ENCODE results near the gene RASSF1. TPM values are rescaled to one million over a fixed set of nuclear protein-coding genes. Genes with fewer than 3 reads are reported as not detected.

RASSF1 gene, protein sequence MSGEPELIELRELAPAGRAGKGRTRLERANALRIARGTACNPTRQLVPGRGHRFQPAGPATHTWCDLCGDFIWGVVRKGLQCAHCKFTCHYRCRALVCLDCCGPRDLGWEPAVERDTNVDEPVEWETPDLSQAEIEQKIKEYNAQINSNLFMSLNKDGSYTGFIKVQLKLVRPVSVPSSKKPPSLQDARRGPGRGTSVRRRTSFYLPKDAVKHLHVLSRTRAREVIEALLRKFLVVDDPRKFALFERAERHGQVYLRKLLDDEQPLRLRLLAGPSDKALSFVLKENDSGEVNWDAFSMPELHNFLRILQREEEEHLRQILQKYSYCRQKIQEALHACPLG
- 10 to 100 TPM; 30.8 to 50.7 TPM for total RNA-seq

DNA sequence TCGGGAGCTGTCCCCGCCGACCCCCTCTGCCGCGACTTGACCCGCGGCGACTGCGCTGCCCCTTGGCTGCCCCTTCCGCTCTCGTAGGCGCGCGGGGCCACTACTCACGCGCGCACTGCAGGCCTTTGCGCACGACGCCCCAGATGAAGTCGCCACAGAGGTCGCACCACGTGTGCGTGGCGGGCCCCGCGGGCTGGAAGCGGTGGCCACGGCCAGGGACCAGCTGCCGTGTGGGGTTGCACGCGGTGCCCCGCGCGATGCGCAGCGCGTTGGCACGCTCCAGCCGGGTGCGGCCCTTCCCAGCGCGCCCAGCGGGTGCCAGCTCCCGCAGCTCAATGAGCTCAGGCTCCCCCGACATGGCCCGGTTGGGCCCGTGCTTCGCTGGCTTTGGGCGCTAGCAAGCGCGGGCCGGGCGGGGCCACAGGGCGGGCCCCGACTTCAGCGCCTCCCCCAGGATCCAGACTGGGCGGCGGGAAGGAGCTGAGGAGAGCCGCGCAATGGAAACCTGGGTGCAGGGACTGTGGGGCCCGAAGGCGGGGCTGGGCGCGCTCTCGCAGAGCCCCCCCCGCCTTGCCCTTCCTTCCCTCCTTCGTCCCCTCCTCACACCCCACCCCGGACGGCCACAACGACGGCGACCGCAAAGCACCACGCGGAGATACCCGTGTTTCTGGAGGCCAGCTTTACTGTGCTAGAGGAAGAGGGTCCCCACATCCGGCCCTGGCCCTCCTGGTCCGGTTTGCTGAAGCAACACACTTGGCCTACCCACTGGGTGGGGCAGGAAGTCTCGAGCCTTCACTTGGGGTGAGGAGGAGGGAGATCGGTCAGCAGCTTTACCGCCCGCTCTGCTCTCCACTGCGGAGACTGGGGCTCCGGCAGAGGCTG, at the start of gene RASSF1:
Gene RASSF1 (minus strand): TSS at position 389 of the 882 bp plus-strand sequence. CDS start 31 bp downstream, at position 358.
- Mint-ChIP-seq H3K9me3 (ENCODE audit: low read depth) (no peaks in the 10 kb centered on the region), H3K27me3 (no peaks in the 10 kb centered on the region), H3K4me3 (peak within 1 kb of the TSS; percentile 83), H3K36me3 (ENCODE audit: low read depth) (peaks cover 31% of the 10 kb centered on the region), H3K27ac (peak within 1 kb of the TSS; percentile 91), H3K4me1 (peaks cover 30% of the 10 kb centered on the region)
- ATAC-seq (peak; percentile 42), DNase-seq (peak; percentile 84)
- POLR2A ChIA-PET = interaction anchor here (0.5 to 1.6 kb wide), 8 partner anchors 10 to 1925 kb away, joined by 3 to 7 read pairs (median 3); partner anchors contain the start of genes CYB561D2, HYAL3, NAA80 and NPRL2
- CTCF ChIA-PET = interaction anchor here (0.6 to 1.5 kb wide), 7 partner anchors 9 to 212 kb away, joined by 3 to 8 read pairs (median 3); partner anchors contain the start of genes CYB561D2, LSMEM2, NPRL2 and TUSC2
- intact Hi-C loops (cut with DNase I, micrococcal nuclease) = no loop called here

DNA sequence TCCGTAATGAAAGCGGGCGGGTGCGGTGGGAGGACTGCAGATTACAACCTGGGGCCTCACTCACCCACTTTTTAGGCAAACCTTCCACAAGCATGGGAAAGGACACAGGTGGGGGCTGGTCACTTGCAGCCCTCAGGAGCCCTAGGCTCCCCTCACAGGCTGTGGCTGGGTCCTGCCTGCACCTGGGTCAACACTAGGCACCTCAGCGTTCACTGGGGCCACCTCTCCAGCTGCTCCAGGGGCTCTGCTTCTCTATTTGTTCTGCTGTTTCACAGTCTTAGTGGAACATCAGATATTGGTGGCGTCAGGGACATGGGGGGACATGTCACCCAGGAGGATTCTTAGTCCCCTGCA, 48.8 kb upstream of the RASSF1 start:
- no peak for ATAC-seq
- no peak for DNase-seq
- intact Hi-C loops (cut with DNase I, micrococcal nuclease) = no loop called here
- Mint-ChIP-seq H3K4me3 (no peak overlapping the region), H3K27ac (no peak overlapping the region), H3K9me3 (ENCODE audit: low read depth) (no peaks in the 10 kb centered on the region), H3K27me3 (no peaks in the 10 kb centered on the region), H3K36me3 (ENCODE audit: low read depth) (no peaks in the 10 kb centered on the region), H3K4me1 (peaks cover 1% of the 10 kb centered on the region)
- ChIA-PET CTCF (no interaction called here), POLR2A (no interaction called here)

DNA sequence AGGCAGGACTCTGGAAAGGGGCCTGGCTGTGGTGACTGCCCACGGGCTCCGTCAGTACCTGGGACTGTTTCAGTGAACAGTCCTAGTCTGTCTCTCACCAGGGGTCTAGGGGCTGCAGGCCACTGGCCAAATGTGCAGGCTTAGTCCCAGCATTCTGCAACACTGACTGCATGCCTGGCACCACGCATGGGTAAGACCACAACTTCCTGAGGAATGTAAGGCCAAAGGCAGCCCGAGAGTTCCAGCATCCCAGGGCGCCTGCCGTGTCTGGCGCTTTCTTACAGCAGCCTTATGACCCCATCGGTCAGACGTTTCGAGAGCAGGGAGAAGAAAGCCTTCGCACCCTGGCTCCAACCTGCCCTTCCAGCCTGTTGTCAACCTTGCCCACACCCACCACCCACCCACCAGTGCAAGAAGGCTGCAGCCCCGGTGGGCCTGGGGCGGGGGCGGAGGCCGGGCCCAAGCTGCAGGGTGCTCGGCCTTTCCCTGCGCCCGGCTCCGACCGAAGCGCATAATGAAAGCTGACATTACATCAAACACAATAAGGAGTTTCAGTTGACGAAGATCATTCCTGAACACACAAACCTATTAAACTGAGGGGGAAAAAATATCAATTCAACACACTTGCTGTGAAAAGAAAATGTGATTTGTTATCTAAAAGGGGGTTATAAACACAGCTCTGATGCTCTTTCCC, 48.2 kb upstream of the RASSF1 start:
- peaks cover 1% of the 10 kb centered on the region for H3K4me1 Mint-ChIP-seq
- intact Hi-C loops (cut with DNase I, micrococcal nuclease) = no loop called here
- no peaks in the 10 kb centered on the region for H3K36me3 Mint-ChIP-seq (ENCODE audit: low read depth)
- H3K4me3 Mint-ChIP-seq = no peak overlapping the region
- DNase-seq (no peak), ATAC-seq (no peak)
- no peaks in the 10 kb centered on the region for H3K27me3 Mint-ChIP-seq
- ChIA-PET CTCF (no interaction called here), POLR2A (no interaction called here)
- no peak overlapping the region for H3K27ac Mint-ChIP-seq
- no peaks in the 10 kb centered on the region for H3K9me3 Mint-ChIP-seq (ENCODE audit: low read depth)

DNA sequence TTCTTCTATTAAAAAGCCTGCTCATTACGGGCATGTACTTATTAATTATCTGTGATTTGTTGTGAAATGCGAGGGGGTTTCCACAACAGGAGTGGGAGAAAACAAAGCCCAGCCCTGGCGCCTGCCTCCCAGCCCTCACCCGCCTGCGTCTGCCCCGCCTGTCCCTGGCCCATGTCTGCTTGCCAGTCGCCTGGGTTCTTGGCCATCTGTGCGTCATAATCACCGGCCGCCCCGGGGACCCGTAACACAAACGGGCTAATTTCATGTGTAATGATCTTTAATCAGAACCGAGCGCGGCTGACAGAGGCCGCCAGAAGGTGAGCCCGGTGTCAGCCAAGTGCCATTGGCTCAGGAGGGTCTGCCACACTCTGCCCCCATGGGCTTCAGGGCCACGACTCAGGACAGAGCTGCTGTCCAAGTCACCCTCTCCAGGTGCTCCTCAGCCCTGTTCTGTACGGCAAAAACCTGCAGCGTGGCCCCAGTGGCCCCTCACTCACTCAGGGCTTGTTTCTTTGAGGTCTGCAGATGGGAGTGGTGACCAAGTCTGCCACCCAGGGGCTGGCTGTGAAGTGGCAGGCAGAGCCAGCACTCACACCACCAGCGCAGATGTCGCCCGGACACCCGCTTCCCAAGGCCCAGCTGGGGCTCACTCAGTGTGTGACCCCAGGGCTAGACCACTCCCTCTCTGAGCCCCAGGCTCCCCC, 47.5 kb upstream of the RASSF1 start:
- CTCF ChIA-PET = interaction anchor here (0.6 kb wide), 1 partner anchor 665 kb away, joined by 5 read pairs; no protein-coding TSS in a partner anchor
- Mint-ChIP-seq H3K9me3 (ENCODE audit: low read depth) (no peaks in the 10 kb centered on the region), H3K4me3 (no peak overlapping the region), H3K4me1 (peaks cover 1% of the 10 kb centered on the region), H3K27ac (no peak overlapping the region), H3K27me3 (no peaks in the 10 kb centered on the region), H3K36me3 (ENCODE audit: low read depth) (no peaks in the 10 kb centered on the region)
- DNase-seq = no peak
- POLR2A ChIA-PET = no interaction called here
- intact Hi-C loops (cut with DNase I, micrococcal nuclease) = no loop called here
- no peak for ATAC-seq

DNA sequence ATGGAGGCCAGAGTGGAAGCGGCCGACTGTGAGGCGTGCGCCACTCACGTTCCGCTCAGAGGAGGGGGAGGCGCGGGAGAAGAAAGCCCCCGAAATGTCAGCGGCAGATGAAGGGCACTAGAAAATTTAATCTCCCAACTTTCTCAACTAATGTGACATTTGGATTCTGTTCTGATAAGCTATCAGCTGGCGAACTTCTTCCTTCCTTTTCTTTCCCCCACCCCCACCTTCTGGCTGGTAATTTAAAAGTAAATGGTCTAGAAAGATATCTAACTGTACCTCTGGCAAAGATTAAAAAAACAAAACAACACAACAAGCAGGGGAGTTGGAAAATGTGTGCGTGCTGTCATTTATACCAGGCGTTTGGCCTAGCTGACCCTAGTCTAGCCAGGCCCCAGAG, 45.1 kb upstream of the RASSF1 start:
- Mint-ChIP-seq H3K9me3 (ENCODE audit: low read depth) (no peaks in the 10 kb centered on the region), H3K4me3 (no peak overlapping the region), H3K36me3 (ENCODE audit: low read depth) (no peaks in the 10 kb centered on the region), H3K27me3 (no peaks in the 10 kb centered on the region), H3K27ac (no peak overlapping the region), H3K4me1 (no peaks in the 10 kb centered on the region)
- DNase-seq (no peak), ATAC-seq (no peak)
- CTCF ChIA-PET = no interaction called here
- intact Hi-C loops (cut with DNase I, micrococcal nuclease) = no loop called here
- POLR2A ChIA-PET = interaction anchor here (0.6 kb wide), 1 partner anchor 409 kb away, joined by 3 read pairs; no protein-coding TSS in a partner anchor

DNA sequence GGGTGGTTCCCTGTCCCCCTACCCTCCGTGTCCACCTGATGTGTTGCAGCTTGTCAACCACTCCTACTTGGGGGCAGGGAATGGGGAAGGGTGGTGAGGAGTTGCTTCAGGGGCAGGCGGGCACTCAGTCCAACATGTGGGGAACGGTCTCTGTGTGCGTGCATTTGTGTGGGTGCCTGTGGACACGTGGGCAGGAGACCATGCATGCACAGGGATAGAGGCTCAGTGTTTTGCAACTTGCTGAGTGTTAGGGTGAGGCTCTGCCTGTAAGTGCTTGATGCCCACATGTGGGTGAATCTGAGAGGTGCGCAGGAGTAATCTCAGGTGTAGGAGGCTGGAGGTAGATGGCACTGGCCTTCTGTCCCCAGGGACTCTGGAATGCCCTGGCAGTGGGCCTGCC, 43.1 kb upstream of the RASSF1 start:
- Mint-ChIP-seq H3K27ac (no peak overlapping the region), H3K36me3 (ENCODE audit: low read depth) (no peaks in the 10 kb centered on the region), H3K4me3 (no peak overlapping the region), H3K9me3 (ENCODE audit: low read depth) (no peaks in the 10 kb centered on the region), H3K27me3 (no peaks in the 10 kb centered on the region), H3K4me1 (no peaks in the 10 kb centered on the region)
- intact Hi-C loops (cut with DNase I, micrococcal nuclease) = no loop called here
- DNase-seq (no peak), ATAC-seq (no peak)
- ChIA-PET POLR2A (no interaction called here), CTCF (no interaction called here)

DNA sequence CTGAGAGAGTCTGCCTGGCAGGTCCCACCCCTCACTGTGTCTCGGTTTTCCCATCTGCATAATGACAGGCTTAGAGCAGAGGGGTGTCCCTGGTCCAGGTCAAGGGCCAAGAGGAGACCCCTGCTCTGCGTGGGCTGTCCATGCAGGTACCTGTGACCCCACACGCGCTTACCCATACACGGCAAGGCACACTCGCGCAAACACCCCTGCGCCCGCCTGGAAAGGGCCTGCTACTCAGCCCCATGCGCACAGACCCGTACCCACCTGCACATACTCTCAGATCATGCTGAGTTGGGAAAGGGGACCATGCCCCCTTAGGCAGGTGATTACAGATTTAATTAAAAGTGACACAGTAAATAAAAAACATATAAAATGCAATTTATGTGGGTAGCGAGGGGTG, 42.1 kb upstream of the RASSF1 start:
- Mint-ChIP-seq H3K36me3 (ENCODE audit: low read depth) (no peaks in the 10 kb centered on the region), H3K27ac (no peak overlapping the region), H3K9me3 (ENCODE audit: low read depth) (no peaks in the 10 kb centered on the region), H3K4me3 (no peak overlapping the region), H3K27me3 (no peaks in the 10 kb centered on the region), H3K4me1 (no peaks in the 10 kb centered on the region)
- ChIA-PET POLR2A (no interaction called here), CTCF (interaction anchor here (0.5 kb wide), 1 partner anchor 1574 kb away, joined by 4 read pairs; no protein-coding TSS in a partner anchor)
- DNase-seq = no peak
- intact Hi-C loops (cut with DNase I, micrococcal nuclease) = no loop called here
- ATAC-seq = no peak

DNA sequence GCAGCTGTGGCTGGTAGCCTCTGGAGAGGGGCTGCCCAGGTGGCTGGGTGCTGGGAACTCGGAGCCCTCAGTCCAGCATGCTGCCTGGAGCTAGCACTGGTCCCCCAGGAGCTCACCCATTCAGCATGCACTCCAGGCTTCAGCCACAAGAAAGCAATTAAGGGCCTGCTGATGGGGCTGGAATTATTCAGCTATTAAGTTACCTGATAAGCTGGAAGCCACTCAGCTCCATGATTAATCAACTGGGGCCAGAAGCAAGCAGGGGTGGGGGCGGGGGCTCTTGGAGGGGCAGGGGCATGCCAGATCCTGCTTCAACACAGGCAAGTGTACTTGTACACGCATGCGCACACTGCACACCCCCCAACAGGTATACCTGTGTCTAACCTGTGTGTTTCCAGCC, 40.7 kb upstream of the RASSF1 start:
- intact Hi-C loops (cut with DNase I, micrococcal nuclease) = no loop called here
- DNase-seq (no peak), ATAC-seq (no peak)
- Mint-ChIP-seq H3K36me3 (ENCODE audit: low read depth) (no peaks in the 10 kb centered on the region), H3K27ac (no peak overlapping the region), H3K27me3 (no peaks in the 10 kb centered on the region), H3K4me1 (no peaks in the 10 kb centered on the region), H3K9me3 (ENCODE audit: low read depth) (no peaks in the 10 kb centered on the region), H3K4me3 (no peak overlapping the region)
- ChIA-PET POLR2A (no interaction called here), CTCF (interaction anchor here (0.6 kb wide), 1 partner anchor 490 kb away, joined by 3 read pairs; no protein-coding TSS in a partner anchor)

DNA sequence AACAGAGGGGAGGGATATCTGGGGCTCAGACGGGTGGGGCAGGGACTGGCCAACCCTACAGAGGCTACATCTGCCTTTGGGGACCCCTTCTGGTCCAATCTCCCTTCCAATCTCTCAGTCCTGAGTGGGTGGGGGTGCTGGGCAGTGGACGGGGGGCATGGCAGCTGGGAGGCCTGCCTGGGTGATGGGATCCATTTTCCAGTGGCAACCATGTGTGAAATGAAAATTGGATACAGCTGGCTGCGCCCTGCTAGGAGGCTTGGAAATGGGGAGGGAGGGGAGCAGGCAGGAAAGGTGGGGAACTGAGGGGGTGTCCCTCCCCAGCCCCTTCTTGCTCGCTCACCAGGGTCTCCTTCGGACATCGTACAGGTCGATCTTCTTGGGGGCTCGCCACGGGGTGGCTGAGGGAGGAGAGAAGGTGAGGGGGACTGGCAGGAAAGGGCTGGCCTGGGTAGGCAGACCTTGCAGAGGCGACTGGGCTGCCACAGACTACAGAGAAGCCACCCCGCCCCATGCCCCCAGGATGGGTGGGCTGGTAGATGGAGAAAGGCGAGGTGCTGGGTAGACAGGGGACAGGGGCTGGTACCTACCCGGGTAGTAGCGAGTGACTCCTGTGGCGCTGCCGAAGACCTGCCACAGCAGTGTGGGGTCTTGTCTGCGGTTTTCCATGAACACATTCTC, 39.9 kb upstream of the RASSF1 start:
- ATAC-seq (no peak), DNase-seq (no peak)
- Mint-ChIP-seq H3K36me3 (ENCODE audit: low read depth) (no peaks in the 10 kb centered on the region), H3K4me3 (no peak overlapping the region), H3K27ac (no peak overlapping the region), H3K4me1 (no peaks in the 10 kb centered on the region), H3K27me3 (no peaks in the 10 kb centered on the region), H3K9me3 (ENCODE audit: low read depth) (no peaks in the 10 kb centered on the region)
- POLR2A ChIA-PET = interaction anchor here (0.6 kb wide), 1 partner anchor 36 kb away, joined by 3 read pairs; no protein-coding TSS in a partner anchor
- intact Hi-C loops (cut with DNase I, micrococcal nuclease) = no loop called here
- CTCF ChIA-PET = no interaction called here

DNA sequence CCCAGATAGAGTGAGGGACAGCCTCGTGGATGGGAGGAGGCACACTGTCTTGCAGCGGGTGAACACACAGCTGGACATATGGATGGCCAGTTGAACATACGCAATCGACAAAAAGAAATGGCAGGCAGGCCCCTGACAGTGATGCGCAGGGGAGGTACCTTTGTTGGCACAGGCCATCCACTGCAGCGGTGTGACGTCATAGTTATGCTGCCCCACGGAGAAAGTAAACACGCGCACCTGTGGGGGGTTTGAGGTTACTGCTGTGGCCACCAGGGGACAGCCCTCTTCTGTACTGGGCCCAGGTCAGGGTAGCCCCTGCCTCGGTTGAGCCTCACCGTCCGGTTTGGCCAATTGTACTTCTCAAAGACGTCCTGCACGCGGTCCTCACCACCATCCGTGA, 38.1 kb upstream of the RASSF1 start:
- Mint-ChIP-seq H3K4me3 (no peak overlapping the region), H3K27me3 (no peaks in the 10 kb centered on the region), H3K4me1 (no peaks in the 10 kb centered on the region), H3K36me3 (ENCODE audit: low read depth) (no peaks in the 10 kb centered on the region), H3K9me3 (ENCODE audit: low read depth) (no peaks in the 10 kb centered on the region), H3K27ac (no peak overlapping the region)
- DNase-seq (no peak), ATAC-seq (no peak)
- intact Hi-C loops (cut with DNase I, micrococcal nuclease) = no loop called here
- POLR2A ChIA-PET = no interaction called here
- CTCF ChIA-PET = no interaction called here

DNA sequence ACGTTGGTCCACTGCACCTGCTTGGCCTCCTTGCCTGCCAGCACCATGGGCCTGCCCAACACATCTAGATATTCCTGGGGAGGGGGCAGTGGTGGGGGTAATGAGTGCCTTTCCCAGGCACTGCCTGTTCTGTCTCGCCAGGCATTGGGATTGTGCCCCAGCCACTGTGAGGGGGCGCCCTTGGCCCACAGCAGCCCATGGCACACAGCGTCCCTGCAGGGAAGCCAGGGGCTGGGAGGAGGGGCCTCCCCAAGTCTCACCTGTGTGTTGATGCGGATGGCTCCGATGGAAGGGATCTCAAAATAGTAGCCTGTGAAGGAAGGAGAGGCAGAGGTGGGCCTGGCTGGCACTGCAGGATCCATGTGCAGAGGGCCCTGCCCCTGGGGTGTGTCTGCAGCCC, 37.4 kb upstream of the RASSF1 start:
- Mint-ChIP-seq H3K9me3 (ENCODE audit: low read depth) (no peaks in the 10 kb centered on the region), H3K27ac (no peak overlapping the region), H3K36me3 (ENCODE audit: low read depth) (no peaks in the 10 kb centered on the region), H3K4me1 (peaks cover 4% of the 10 kb centered on the region), H3K27me3 (no peaks in the 10 kb centered on the region), H3K4me3 (no peak overlapping the region)
- POLR2A ChIA-PET = no interaction called here
- DNase-seq (no peak), ATAC-seq (no peak)
- CTCF ChIA-PET = no interaction called here
- intact Hi-C loops (cut with DNase I, micrococcal nuclease) = no loop called here
